ENCODE results near the gene B9D1. TPM values are rescaled to one million over a fixed set of nuclear protein-coding genes. Genes with fewer than 3 reads are reported as not detected.

Gene B9D1
- total RNA-seq, 1 donor from 2014 or later = 49.1 TPM

GRCh38 chr17:19322129-19322505 lies 40.4 kb downstream of the B9D1 start:
- H3K9me3 ChIP-seq = peaks cover 0 to 11% of the 10 kb centered on the region in 2 donors
- no peak for DNase-seq (ENCODE audit: low spot score in 2 of 2)
- intact Hi-C loops (cut with DNase I) = no loop called here
- no peak overlapping the region for H3K27ac ChIP-seq
- H3K4me3 ChIP-seq = no peak overlapping the region
- H3K27me3 ChIP-seq = no peaks in the 10 kb centered on the region
- no peaks in the 10 kb centered on the region for H3K4me1 ChIP-seq
- peaks cover 5 to 18% of the 10 kb centered on the region in 2 donors for H3K36me3 ChIP-seq
- no peak for TF ChIP-seq CTCF (IDR thresholded peaks at IDR 0.05)

GRCh38 chr17:19321481-19322128 lies 40.9 kb downstream of the B9D1 start:
- Histone ChIP-seq H3K4me1 (no peaks in the 10 kb centered on the region), H3K9me3 (peaks cover 0 to 11% of the 10 kb centered on the region in 2 donors), H3K4me3 (no peak overlapping the region), H3K27ac (no peak overlapping the region), H3K36me3 (peaks cover 5 to 18% of the 10 kb centered on the region in 2 donors), H3K27me3 (no peaks in the 10 kb centered on the region)
- DNase-seq (ENCODE audit: low spot score in 2 of 2) = no peak
- intact Hi-C loops (cut with DNase I) = no loop called here
- TF ChIP-seq CTCF (IDR thresholded peaks at IDR 0.05) = no peak

GRCh38 chr17:19320876-19321275 lies 41.6 kb downstream of the B9D1 start:
- Histone ChIP-seq H3K9me3 (peaks cover 0 to 11% of the 10 kb centered on the region in 2 donors), H3K4me1 (no peaks in the 10 kb centered on the region), H3K4me3 (no peak overlapping the region), H3K27me3 (no peaks in the 10 kb centered on the region), H3K36me3 (peaks cover 5 to 18% of the 10 kb centered on the region in 2 donors), H3K27ac (no peak overlapping the region)
- intact Hi-C loops (cut with DNase I) = no loop called here
- DNase-seq (ENCODE audit: low spot score in 2 of 2) = no peak
- TF ChIP-seq CTCF (IDR thresholded peaks at IDR 0.05) = no peak

GRCh38 chr17:19319771-19320505 lies 42.6 kb downstream of the B9D1 start:
- no peak overlapping the region for H3K4me3 ChIP-seq
- H3K27me3 ChIP-seq = no peaks in the 10 kb centered on the region
- H3K4me1 ChIP-seq = no peaks in the 10 kb centered on the region
- peaks cover 5 to 25% of the 10 kb centered on the region in 2 donors for H3K36me3 ChIP-seq
- DNase-seq (ENCODE audit: low spot score in 2 of 2) = no peak
- TF ChIP-seq CTCF (IDR thresholded peaks at IDR 0.05) = no peak
- H3K27ac ChIP-seq = no peak overlapping the region
- H3K9me3 ChIP-seq = peaks cover 0 to 2% of the 10 kb centered on the region in 2 donors
- intact Hi-C loops (cut with DNase I) = no loop called here

GRCh38 chr17:19318611-19319010 lies 43.9 kb downstream of the B9D1 start:
- DNase-seq (ENCODE audit: low spot score in 2 of 2) = no peak
- H3K27ac ChIP-seq = no peak overlapping the region
- no peaks in the 10 kb centered on the region for H3K27me3 ChIP-seq
- no peak for TF ChIP-seq CTCF (IDR thresholded peaks at IDR 0.05)
- intact Hi-C loops (cut with DNase I) = no loop called here
- H3K4me3 ChIP-seq = no peak overlapping the region
- peaks cover 13 to 32% of the 10 kb centered on the region in 2 donors for H3K36me3 ChIP-seq
- no peaks in the 10 kb centered on the region for H3K9me3 ChIP-seq
- H3K4me1 ChIP-seq = no peaks in the 10 kb centered on the region

All from ascending aorta (tissue), 2 donors.